Measurements from ENCODE around the gene GNAT1.
A peak's percentile ranks its signal among the peaks of the same experiment; 100 is the strongest.
"Not testable (repeated sequence)": the region's sequence is repeated elsewhere in the genome, so short reads cannot be mapped to it uniquely, and the experiment has no call there.

GNAT1 gene

GRCh38 chr3:50237754-50238548 lies 46.5 kb downstream of the GNAT1 start:
- peak; percentile 73 to 87 for DNase-seq (ENCODE audit: extremely low read depth in 1 of 2, low read depth in 1 of 2)

GRCh38 chr3:50238549-50239026 lies 47.2 kb downstream of the GNAT1 start:
- DNase-seq (ENCODE audit: extremely low read depth in 1 of 2, low read depth in 1 of 2) = no peak

GRCh38 chr3:50239649-50240048 lies 48.2 kb downstream of the GNAT1 start:
- no peak for DNase-seq (ENCODE audit: extremely low read depth in 1 of 2, low read depth in 1 of 2)

- no peak for DNase-seq (ENCODE audit: extremely low read depth in 1 of 2, low read depth in 1 of 2)
Observed at GRCh38 chr3:50241163-50241562, 49.8 kb downstream of the GNAT1 start.

- DNase-seq (ENCODE audit: extremely low read depth in 1 of 2, low read depth in 1 of 2) = no peak
Observed at GRCh38 chr3:50241713-50242380, 50.4 kb downstream of the GNAT1 start.

- no peak for DNase-seq (ENCODE audit: extremely low read depth in 1 of 2, low read depth in 1 of 2)
Observed at GRCh38 chr3:50242381-50242770, 51.0 kb downstream of the GNAT1 start.

- DNase-seq (ENCODE audit: extremely low read depth in 1 of 2, low read depth in 1 of 2) = no peak
Observed at GRCh38 chr3:50242851-50243542, 51.6 kb downstream of the GNAT1 start.

GRCh38 chr3:50243543-50243895 lies 52.1 kb downstream of the GNAT1 start:
- no peak for DNase-seq (ENCODE audit: extremely low read depth in 1 of 2, low read depth in 1 of 2)

GRCh38 chr3:50244813-50245212 lies 53.4 kb downstream of the GNAT1 start:
- not testable (repeated sequence) for DNase-seq (ENCODE audit: extremely low read depth in 1 of 2, low read depth in 1 of 2)

- no peak for DNase-seq (ENCODE audit: extremely low read depth in 1 of 2, low read depth in 1 of 2)
Observed at GRCh38 chr3:50245251-50245745, 53.9 kb downstream of the GNAT1 start.

- peak; percentile 89 for DNase-seq (ENCODE audit: extremely low read depth in 1 of 2, low read depth in 1 of 2)
Observed at GRCh38 chr3:50245831-50246516, 54.6 kb downstream of the GNAT1 start.

GRCh38 chr3:50246517-50246954 lies 55.1 kb downstream of the GNAT1 start:
- peak; percentile 78 to 94 for DNase-seq (ENCODE audit: extremely low read depth in 1 of 2, low read depth in 1 of 2)
